A549 (cell line): ENCODE results near the gene ZNF574. TPM values are rescaled to one million over a fixed set of nuclear protein-coding genes. Genes with fewer than 3 reads are reported as not detected.

Experiments
- ATAC-seq, 2 experiments: fragments of 200-7000 bp in 1 of 2; fragments of >200 bp in 1 of 2; cut with Nextera tagmentation in 1 of 2; cut with Tn5 transposase in 1 of 2; 3 replicates each; pipeline versions ENCODE4 v1.8.0 to v1.9.1; 2018 to 2020; ENCODE audit warnings: mild to moderate bottlenecking in 1 of 2, moderate library complexity in 1 of 2
- CTCF ChIA-PET: fragments of 300-600 bp; sonication (Branson Sonifier 250); formaldehyde crosslinking; extraction: SDS; loops from one replicate; lab custom pipeline; 2021; ENCODE audit warnings: antibody characterized with exemption, inconsistent platforms; lab: Yijun Ruan, JAX
- POLR2A ChIA-PET: fragments of 350-600 bp; formaldehyde crosslinking; extraction: SDS; loops from one replicate; lab custom pipeline; 2021; ENCODE audit warnings: antibody characterized with exemption, inconsistent platforms; lab: Yijun Ruan, JAX
- DNase-seq, 2 experiments: peaks; one replicate each; pipeline versions ENCODE4 v3.0.0 to v3.0.0-alpha.2; 2011 to 2016; ENCODE audit warnings: low read depth in 1 of 2, low spot score in 1 of 2
- FAIRE-seq: peaks from 2 replicates; lab custom pipeline; 2011; peaks lifted over from hg19 to GRCh38; lab: Jason Lieb, UNC
- H3K27ac ChIP-seq, 2 experiments: fragments of >200 bp; sonication (Bioruptor Twin); formaldehyde crosslinking; 3 replicates each; pipeline ENCODE4 v1.5.1; 2016 to 2017
- H3K4me1 ChIP-seq: fragments of >200 bp; sonication (Bioruptor Twin); formaldehyde crosslinking; 3 replicates; pipeline ENCODE4 v1.6.1; 2016
- H3K4me2 ChIP-seq: fragments of >200 bp; sonication (Bioruptor Twin); formaldehyde crosslinking; 3 replicates; pipeline ENCODE4 v1.6.1; 2016
- H3K4me3 ChIP-seq: fragments of >200 bp; sonication (Bioruptor Twin); formaldehyde crosslinking; 3 replicates; pipeline ENCODE4 v1.5.1; 2016
- H3K9me3 ChIP-seq: fragments of >200 bp; sonication (Bioruptor Twin); formaldehyde crosslinking; 3 replicates; pipeline ENCODE4 v1.6.1; 2016
- CBX2 ChIP-seq: fragments of 200-600 bp; sonication (generic); IDR thresholded peaks from 2 replicates; pipeline ENCODE4 v1.6.1; 2016; ENCODE audit warnings: low read depth, mild to moderate bottlenecking, borderline replicate concordance
- EHMT2 ChIP-seq: fragments of 200-600 bp; sonication (generic); IDR thresholded peaks from 2 replicates; pipeline ENCODE4 v1.6.1; 2016; ENCODE audit warnings: antibody characterized with exemption, low read depth, mild to moderate bottlenecking, moderate library complexity
- ELK1 ChIP-seq: fragments of 150-350 bp; IDR thresholded peaks from 2 replicates; pipeline ENCODE4 v1.6.1; 2014; ENCODE audit warnings: low read depth, mild to moderate bottlenecking, low read length
- ESRRA ChIP-seq: fragments of 150-350 bp; IDR thresholded peaks from 2 replicates; pipeline ENCODE4 v1.6.1; 2014; ENCODE audit warnings: mild to moderate bottlenecking, low read length, borderline replicate concordance
- GATA3 ChIP-seq: IDR thresholded peaks from 2 replicates; pipeline ENCODE4 v1.6.1; 2012; ENCODE audit warnings: borderline replicate concordance
- HDAC2 ChIP-seq: fragments of 200-600 bp; sonication (generic); IDR thresholded peaks from 2 replicates; pipeline ENCODE4 v1.6.1; 2016
- HEYL ChIP-seq: fragments of 250-450 bp; sonication (Bioruptor Pico); IDR thresholded peaks from 2 replicates; pipeline ENCODE4 v1.8.0; 2021; ENCODE audit warnings: mild to moderate bottlenecking, moderate library complexity
- HOXB13 ChIP-seq: fragments of 250-450 bp; sonication (Bioruptor Pico); IDR thresholded peaks from 2 replicates; pipeline ENCODE4 v1.5.0; 2020; ENCODE audit warnings: low read depth, mild to moderate bottlenecking, moderate library complexity
- KDM1A ChIP-seq: fragments of 200-600 bp; sonication (generic); IDR thresholded peaks from 2 replicates; pipeline ENCODE4 v1.6.1; 2016; ENCODE audit warnings: low read depth, mild to moderate bottlenecking
- KDM5A ChIP-seq: fragments of 200-600 bp; sonication (generic); IDR thresholded peaks from 2 replicates; pipeline ENCODE4 v1.6.1; 2016; ENCODE audit warnings: antibody characterized with exemption, mild to moderate bottlenecking
- MAFK ChIP-seq: fragments of 450-650 bp; IDR thresholded peaks from 2 replicates; pipeline ENCODE4 v1.6.1; 2014; ENCODE audit not compliant: partially characterized antibody
- MAX ChIP-seq: IDR thresholded peaks from 2 replicates; pipeline ENCODE4 v1.6.1; 2012
- MAZ ChIP-seq: fragments of 150-350 bp; IDR thresholded peaks from 2 replicates; pipeline ENCODE4 v1.6.1; 2014; ENCODE audit warnings: antibody characterized with exemption, low read depth, low read length, borderline replicate concordance
- NR3C1 ChIP-seq: fragments of >200 bp; sonication (Bioruptor Twin); formaldehyde crosslinking; IDR thresholded peaks from 3 replicates; pipeline ENCODE4 v1.6.1; 2017
- RARB ChIP-seq: fragments of 250-450 bp; sonication (Bioruptor Pico); IDR thresholded peaks from 2 replicates; pipeline ENCODE4 v1.8.0; 2021; ENCODE audit warnings: mild to moderate bottlenecking, moderate library complexity
- REST ChIP-seq: fragments of 200-600 bp; sonication (generic); IDR thresholded peaks from 2 replicates; pipeline ENCODE4 v1.6.1; 2016; ENCODE audit warnings: antibody characterized with exemption, mild to moderate bottlenecking, moderate library complexity
- SMC3 ChIP-seq: fragments of >200 bp; sonication (Bioruptor Twin); formaldehyde crosslinking; IDR thresholded peaks from 3 replicates; pipeline ENCODE4 v1.6.1; 2018; ENCODE audit warnings: inconsistent platforms
- TFCP2L1 ChIP-seq: fragments of 250-450 bp; sonication (Bioruptor Pico); IDR thresholded peaks from 2 replicates; pipeline ENCODE4 v1.5.0; 2021; ENCODE audit warnings: mild to moderate bottlenecking
- TP53 ChIP-seq: fragments of 250-450 bp; sonication (Bioruptor Pico); IDR thresholded peaks from 2 replicates; pipeline ENCODE4 v1.5.0; 2021; ENCODE audit warnings: mild to moderate bottlenecking, moderate library complexity
- WGBS: methylation state at CpG from one replicate; pipeline ENCODE4 v1.1.6; 2017; ENCODE audit errors: missing lambda C conversion rate; 5-methylcytosine and 5-hydroxymethylcytosine counted together
- polyA plus RNA-seq, 4 experiments: library from polyadenylated mRNA; depleted of rRNA in 3 of 4; stranded (reverse); fragments of >200 nt; fragmentation: RNase III in 1 of 4; extraction: RNeasy Plus Mini Kit Qiagen cat#74134 plus additional on column Dnase treatment in 1 of 4; gene quantifications; 2 replicates in 3 of 4; 3 replicates in 1 of 4; pipeline ENCODE4 v1.2.3, GENCODE V29; 2011 to 2017
- TF ChIP-seq, protein P1 (sequence below): IDR thresholded peaks from 2 replicates; pipeline ENCODE4 v1.6.1; 2012

Gene ZNF574
- polyA plus RNA-seq, 2 of the 4 experiments (the other 2 are of a cell fraction) = 11.3 to 21.8 TPM

GRCh38 chr19:42093505-42093904, 17.5 kb downstream of the ZNF574 start:
- no peak for FAIRE-seq
- H3K4me2 ChIP-seq = no peak overlapping the region
- no peak overlapping the region for H3K4me3 ChIP-seq
- no peak for DNase-seq
- H3K9me3 ChIP-seq = no peaks in the 10 kb centered on the region
- no peak for ATAC-seq
- no peak for TF ChIP-seq ELK1
- TF ChIP-seq KDM1A = no peak
- no peak for TF ChIP-seq TP53 (CRISPR knock-in tag)
- no peak for TF ChIP-seq NR3C1
- no peak for TF ChIP-seq SMC3
- H3K27ac ChIP-seq = no peak overlapping the region
- ChIA-PET POLR2A (no interaction called here), CTCF (interaction anchor here (0.6 to 19.3 kb wide), 6 partner anchors 9 to 130 kb away, joined by 3 to 386 read pairs (median 11); no protein-coding TSS in a partner anchor)
- WGBS = 63% methylated on average over 4 of the region's 4 CpGs
- peaks cover 17% of the 10 kb centered on the region for H3K4me1 ChIP-seq

DNA sequence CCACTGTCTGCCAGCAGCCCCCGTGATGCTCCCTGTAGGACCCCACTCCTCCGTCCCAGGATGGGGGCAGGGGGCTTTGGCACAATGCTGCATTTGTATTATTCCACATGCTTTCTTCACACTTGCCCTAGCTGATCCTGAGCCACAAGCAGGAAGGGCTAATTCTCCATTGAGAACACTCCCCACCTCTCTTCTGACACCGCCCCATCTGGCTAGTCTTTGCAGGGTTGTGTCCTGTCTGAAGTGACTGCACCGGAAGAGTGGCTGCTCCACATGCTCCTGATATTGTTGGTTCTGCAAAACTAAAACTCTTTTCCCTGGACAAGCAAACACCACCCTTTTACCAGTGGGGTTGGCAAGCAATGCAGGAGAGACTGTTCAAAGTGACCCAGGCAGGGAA, 18.0 kb downstream of the ZNF574 start:
- DNase-seq = no peak
- CTCF ChIA-PET = interaction anchor here (1.2 to 19.3 kb wide), 6 partner anchors 10 to 96 kb away, joined by 3 to 386 read pairs (median 11); partner anchors contain the start of gene POU2F2
- H3K27ac ChIP-seq = no peak overlapping the region
- H3K9me3 ChIP-seq = no peaks in the 10 kb centered on the region
- POLR2A ChIA-PET = no interaction called here
- no peak overlapping the region for H3K4me2 ChIP-seq
- TF ChIP-seq RARB (CRISPR knock-in tag) = no peak
- TF ChIP-seq MAX = no peak
- no peak for TF ChIP-seq KDM1A
- TF ChIP-seq HDAC2 = no peak
- no peak for TF ChIP-seq HEYL
- TF ChIP-seq REST = no peak
- TF ChIP-seq MAZ = no peak
- no peak for TF ChIP-seq TFCP2L1 (CRISPR knock-in tag)
- TF ChIP-seq EHMT2 = no peak
- no peak for TF ChIP-seq HOXB13 (CRISPR knock-in tag)
- TF ChIP-seq KDM5A = no peak
- no peak for TF ChIP-seq ESRRA
- no peak for TF ChIP-seq GATA3
- WGBS = 84% methylated on average over 4 of the region's 4 CpGs
- FAIRE-seq = peak; percentile 43
- H3K4me1 ChIP-seq = peaks cover 13% of the 10 kb centered on the region
- no peak overlapping the region for H3K4me3 ChIP-seq
- ATAC-seq = no peak

- no peak overlapping the region for H3K27ac ChIP-seq
- TF ChIP-seq CBX2 (no peak), MAFK (no peak)
- TF ChIP-seq, protein P1, sequence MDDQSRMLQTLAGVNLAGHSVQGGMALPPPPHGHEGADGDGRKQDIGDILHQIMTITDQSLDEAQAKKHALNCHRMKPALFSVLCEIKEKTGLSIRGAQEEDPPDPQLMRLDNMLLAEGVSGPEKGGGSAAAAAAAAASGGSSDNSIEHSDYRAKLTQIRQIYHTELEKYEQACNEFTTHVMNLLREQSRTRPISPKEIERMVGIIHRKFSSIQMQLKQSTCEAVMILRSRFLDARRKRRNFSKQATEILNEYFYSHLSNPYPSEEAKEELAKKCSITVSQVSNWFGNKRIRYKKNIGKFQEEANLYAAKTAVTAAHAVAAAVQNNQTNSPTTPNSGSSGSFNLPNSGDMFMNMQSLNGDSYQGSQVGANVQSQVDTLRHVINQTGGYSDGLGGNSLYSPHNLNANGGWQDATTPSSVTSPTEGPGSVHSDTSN = no peak
- H3K4me1 ChIP-seq = peaks cover 10% of the 10 kb centered on the region
- ATAC-seq = no peak
- no peaks in the 10 kb centered on the region for H3K9me3 ChIP-seq
- no peak overlapping the region for H3K4me2 ChIP-seq
- ChIA-PET POLR2A (no interaction called here), CTCF (interaction anchor here (0.9 to 19.3 kb wide), 8 partner anchors 11 to 98 kb away, joined by 3 to 386 read pairs (median 10); partner anchors contain the start of gene POU2F2)
- no peak for DNase-seq
- FAIRE-seq = no peak
- H3K4me3 ChIP-seq = no peak overlapping the region
- WGBS = 82% methylated on average over 36 of the region's 36 CpGs
These were observed 19.3 kb downstream of the ZNF574 start for GRCh38 chr19:42095142-42095813.
